CD4-positive, alpha-beta T cell (primary cell): ENCODE measurements around the gene SH3RF3. TPM values are rescaled to one million over a fixed set of nuclear protein-coding genes. Genes with fewer than 3 reads are reported as not detected.

Experiments
- ATAC-seq: fragments of 200-7000 bp; cut with Tn5 transposase; one replicate; pipeline ENCODE4 v1.10.0; 2022; ENCODE audit warnings: mild to moderate bottlenecking; ENCODE audit not compliant: poor library complexity
- CTCF ChIA-PET: fragments of 350-600 bp; sonication (Branson Sonifier 250); formaldehyde crosslinking; loops from one replicate; lab custom pipeline; 2021; ENCODE audit warnings: antibody characterized with exemption, inconsistent platforms; lab: Charles Lee
- POLR2A ChIA-PET: fragments of 350-600 bp; sonication (Branson Sonifier 250); formaldehyde crosslinking; loops from one replicate; lab custom pipeline; 2021; ENCODE audit warnings: antibody characterized with exemption, inconsistent platforms; lab: Charles Lee
- DNase-seq, 14 experiments: peaks; one replicate each; pipeline ENCODE4 v3.0.0-alpha.2; 2013 to 2020; ENCODE audit warnings: mixed read lengths in 2 of 14
- H3K27ac ChIP-seq, 2 donors: one replicate each; pipeline versions ENCODE4 v1.5.1 to v1.7.0; 2013; ENCODE audit warnings: low read length in 2 of 2, low read depth in 1 of 2, mild to moderate bottlenecking in 1 of 2
- H3K27me3 ChIP-seq, 2 experiments: 1 replicate in 1 of 2; 2 replicates in 1 of 2; pipeline versions ENCODE4 v1.6.1 to v1.7.0; 2013; ENCODE audit warnings: low read length in 2 of 2, control low read depth in 1 of 2, mild to moderate bottlenecking in 1 of 2, moderate library complexity in 1 of 2; ENCODE audit not compliant: insufficient read depth in 2 of 2, control insufficient read depth in 1 of 2
- H3K36me3 ChIP-seq: one replicate; pipeline ENCODE4 v1.6.1; 2013; ENCODE audit warnings: low read length, control low read depth; ENCODE audit not compliant: insufficient read depth
- H3K4me1 ChIP-seq: one replicate; pipeline ENCODE4 v1.6.1; 2013; ENCODE audit warnings: low read length, control low read depth; ENCODE audit not compliant: insufficient read depth
- H3K4me3 ChIP-seq: one replicate; pipeline ENCODE4 v1.5.1; 2013; ENCODE audit warnings: mild to moderate bottlenecking, low read length, moderate library complexity
- H3K9me3 ChIP-seq, 2 experiments: 1 replicate in 1 of 2; 2 replicates in 1 of 2; pipeline versions ENCODE4 v1.6.1 to v1.7.0; 2013; ENCODE audit warnings: low read length in 2 of 2, mild to moderate bottlenecking in 2 of 2, control low read depth in 1 of 2, moderate library complexity in 1 of 2; ENCODE audit not compliant: control insufficient read depth in 1 of 2, insufficient read depth in 1 of 2
- H3K27ac Mint-ChIP-seq: one replicate; pipeline ENCODE4 v1.8.0; 2020; ENCODE audit warnings: mixed read lengths
- H3K27me3 Mint-ChIP-seq: one replicate; pipeline ENCODE4 v1.8.0; 2021; ENCODE audit warnings: mixed read lengths
- H3K36me3 Mint-ChIP-seq: one replicate; pipeline ENCODE4 v1.8.0; 2021; ENCODE audit warnings: low read depth, mixed read lengths
- H3K4me1 Mint-ChIP-seq: one replicate; pipeline ENCODE4 v1.8.0; 2021; ENCODE audit warnings: low read depth, mixed read lengths
- H3K4me3 Mint-ChIP-seq: one replicate; pipeline ENCODE4 v1.8.0; 2020; ENCODE audit warnings: mild to moderate bottlenecking, mixed read lengths
- H3K9me3 Mint-ChIP-seq: one replicate; pipeline ENCODE4 v1.8.0; 2020; ENCODE audit warnings: mixed read lengths
- CTCF ChIP-seq: fragments of 200-600 bp; IDR thresholded peaks from one replicate; pipeline ENCODE4 v1.8.0; 2022; ENCODE audit warnings: antibody characterized with exemption, mild to moderate bottlenecking
- intact Hi-C, 2 experiments: fragments of 100-400 bp; cut with DNase I in 1 of 2; cut with micrococcal nuclease in 1 of 2; formaldehyde crosslinking; loops; one replicate each; pipeline versions ENCODE4 v1.15.1 to v1.9.0; 2023 to 2025; cut with DNase I, micrococcal nuclease
- total RNA-seq, 174 experiments: library from RNA in 2 of 174; stranded (reverse) in 2 of 174; gene quantifications; one replicate each; pipeline ENCODE4 v1.2.3 and lab custom pipeline; 2021 to 2026

The SH3RF3 gene
- total RNA-seq, 2 experiments from 2014 or later = 5.2 to 5.9 TPM

GRCh38 chr2:109528811-109529501 lies 400.0 kb downstream of the SH3RF3 start:
- H3K27me3 Mint-ChIP-seq = peaks cover 17% of the 10 kb centered on the region
- ATAC-seq (no peak), DNase-seq (no peak)
- H3K4me1 Mint-ChIP-seq = no peaks in the 10 kb centered on the region
- no peaks in the 10 kb centered on the region for H3K9me3 Mint-ChIP-seq
- intact Hi-C loops = no loop called here
- Histone ChIP-seq H3K36me3 (no peaks in the 10 kb centered on the region), H3K4me3 (no peak overlapping the region), H3K27ac (no peak overlapping the region), H3K4me1 (no peaks in the 10 kb centered on the region), H3K27me3 (no peaks in the 10 kb centered on the region), H3K9me3 (no peaks in the 10 kb centered on the region)
- CTCF ChIA-PET = no interaction called here
- POLR2A ChIA-PET = no interaction called here
- H3K4me3 Mint-ChIP-seq = no peak overlapping the region
- no peak overlapping the region for H3K27ac Mint-ChIP-seq
- TF ChIP-seq CTCF = no peak
- no peaks in the 10 kb centered on the region for H3K36me3 Mint-ChIP-seq

GRCh38 chr2:109529532-109530449 lies 400.8 kb downstream of the SH3RF3 start:
- Mint-ChIP-seq H3K27me3 (peaks cover 17% of the 10 kb centered on the region), H3K4me3 (no peak overlapping the region), H3K9me3 (no peaks in the 10 kb centered on the region), H3K27ac (no peak overlapping the region), H3K4me1 (no peaks in the 10 kb centered on the region), H3K36me3 (no peaks in the 10 kb centered on the region)
- ChIA-PET CTCF (no interaction called here), POLR2A (no interaction called here)
- Histone ChIP-seq H3K4me1 (no peaks in the 10 kb centered on the region), H3K9me3 (no peaks in the 10 kb centered on the region), H3K27ac (no peak overlapping the region), H3K36me3 (no peaks in the 10 kb centered on the region), H3K27me3 (no peaks in the 10 kb centered on the region), H3K4me3 (no peak overlapping the region)
- TF ChIP-seq CTCF = no peak
- ATAC-seq = no peak
- DNase-seq = no peak
- intact Hi-C loops = no loop called here

- Histone ChIP-seq H3K4me1 (no peaks in the 10 kb centered on the region), H3K27me3 (no peaks in the 10 kb centered on the region), H3K36me3 (no peaks in the 10 kb centered on the region), H3K27ac (no peak overlapping the region), H3K9me3 (no peaks in the 10 kb centered on the region), H3K4me3 (no peak overlapping the region)
- no peak overlapping the region for H3K4me3 Mint-ChIP-seq
- DNase-seq (no peak), ATAC-seq (no peak)
- ChIA-PET CTCF (no interaction called here), POLR2A (no interaction called here)
- intact Hi-C loops = no loop called here
- no peak overlapping the region for H3K27ac Mint-ChIP-seq
- no peaks in the 10 kb centered on the region for H3K36me3 Mint-ChIP-seq
- TF ChIP-seq CTCF = no peak
- H3K9me3 Mint-ChIP-seq = no peaks in the 10 kb centered on the region
- peaks cover 17% of the 10 kb centered on the region for H3K27me3 Mint-ChIP-seq
- H3K4me1 Mint-ChIP-seq = no peaks in the 10 kb centered on the region
Measured at GRCh38 chr2:109530712-109531111, 401.7 kb downstream of the SH3RF3 start.
